K562 (cell line): ENCODE data around the gene OR2AT4. TPM values are rescaled to one million over a fixed set of nuclear protein-coding genes. Genes with fewer than 3 reads are reported as not detected.

Source experiments
- CCNT2 ChIP-seq: IDR thresholded peaks from 2 replicates; pipeline ENCODE4 v1.6.1; 2011; ENCODE audit warnings: borderline replicate concordance, low read depth, mild to moderate bottlenecking, moderate library complexity, mixed read lengths, low read length; ENCODE audit not compliant: insufficient read length; ENCODE audit errors: extremely low read depth
- CXXC5 ChIP-seq: fragments of 250-450 bp; sonication (Bioruptor Pico); IDR thresholded peaks from 2 replicates; pipeline ENCODE4 v1.8.0; 2022; ENCODE audit warnings: inconsistent platforms, mild to moderate bottlenecking, moderate library complexity
- DPF2 ChIP-seq: fragments of 450-650 bp; IDR thresholded peaks from 2 replicates; pipeline ENCODE4 v1.6.1; 2016
- EGR1 ChIP-seq: fragments of 450-650 bp; conservative IDR thresholded peaks from 2 replicates; pipeline ENCODE4 v1.6.1; 2017; ENCODE audit warnings: mild to moderate bottlenecking
- GATA2 ChIP-seq: sonication (generic); formaldehyde crosslinking; IDR thresholded peaks from 2 replicates; pipeline ENCODE4 v1.4.0; 2020; ENCODE audit warnings: mild to moderate bottlenecking, missing genetic modification reagents
- MYNN ChIP-seq, 2 experiments: sonication (generic); formaldehyde crosslinking in 1 of 2; IDR thresholded peaks; 2 replicates each; pipeline versions ENCODE4 v1.5.0 to v1.6.1; 2016 to 2020; ENCODE audit warnings: antibody characterized with exemption in 1 of 2, missing genetic modification reagents in 1 of 2
- NBN ChIP-seq: fragments of 450-650 bp; IDR thresholded peaks from 2 replicates; pipeline ENCODE4 v1.6.1; 2016; ENCODE audit warnings: low read depth, mild to moderate bottlenecking
- NCOA1 ChIP-seq: fragments of 450-650 bp; IDR thresholded peaks from 2 replicates; pipeline ENCODE4 v1.6.1; 2016; ENCODE audit warnings: low read depth
- NR2C2 ChIP-seq, 2 experiments: fragments of 200-800 bp in 1 of 2; sonication (Bioruptor generic) in 1 of 2; sonication (generic) in 1 of 2; formaldehyde crosslinking in 1 of 2; IDR thresholded peaks; 2 replicates each; pipeline versions ENCODE4 v1.6.1 to v1.8.0; 2016 to 2022; ENCODE audit warnings: mild to moderate bottlenecking in 1 of 2, missing compliant biosample characterization in 1 of 2, missing genetic modification characterization in 1 of 2, missing genetic modification reagents in 1 of 2
- NRF1 ChIP-seq, 2 experiments: fragments of 450-650 bp; IDR thresholded peaks in 1 of 2; conservative IDR thresholded peaks in 1 of 2; 2 replicates each; pipeline ENCODE4 v1.6.1; 2014; ENCODE audit warnings: mild to moderate bottlenecking in 2 of 2
- PML ChIP-seq: IDR thresholded peaks from 2 replicates; pipeline ENCODE4 v1.6.1; 2012; ENCODE audit warnings: low read length, inconsistent platforms
- SMARCA4 ChIP-seq: fragments of 450-650 bp; IDR thresholded peaks from 2 replicates; pipeline ENCODE4 v1.6.1; 2016
- SUPT5H ChIP-seq: fragments of 450-650 bp; IDR thresholded peaks from 2 replicates; pipeline ENCODE4 v1.6.1; 2016
- TRIM24 ChIP-seq, 2 experiments: fragments of 450-650 bp; IDR thresholded peaks; 2 replicates each; pipeline ENCODE4 v1.6.1; 2016
- ZBTB7A ChIP-seq: IDR thresholded peaks from 2 replicates; pipeline ENCODE4 v1.6.1; 2011; ENCODE audit warnings: low read depth, mild to moderate bottlenecking, low read length, moderate library complexity, borderline replicate concordance; ENCODE audit not compliant: control insufficient read depth
- ZEB2 ChIP-seq: fragments of 450-650 bp; IDR thresholded peaks from 2 replicates; pipeline ENCODE4 v1.6.1; 2016
- ZNF75A ChIP-seq: fragments of 450-650 bp; formaldehyde crosslinking; IDR thresholded peaks from 2 replicates; pipeline ENCODE4 v1.4.0; 2020; ENCODE audit warnings: mild to moderate bottlenecking
- ZNF79 ChIP-seq: fragments of 250-450 bp; sonication (Bioruptor Pico); IDR thresholded peaks from 2 replicates; pipeline ENCODE4 v1.4.0; 2020; ENCODE audit warnings: low read depth, mild to moderate bottlenecking, moderate library complexity
- polyA plus RNA-seq, 8 experiments: library from polyadenylated mRNA; depleted of rRNA in 4 of 8; stranded (reverse) in 5 of 8; unstranded in 3 of 8; fragments of >200 nt; fragmentation: Nextera tagmentation in 2 of 8; fragmentation: Illumina TruSeq in 1 of 8; extraction: Ambion mirVana in 2 of 8; extraction: Trizol in 1 of 8; gene quantifications; 2 replicates each; pipeline versions ENCODE4 v1.2.1 to v1.2.3, GENCODE V29; 2011 to 2014; ENCODE audit warnings: inconsistent platforms in 1 of 8, missing spikeins in 1 of 8
- total RNA-seq, 7 experiments: library from RNA; depleted of rRNA in 6 of 7; stranded (reverse); fragments of >200 nt in 6 of 7; fragmentation: Illumina TruSeq in 2 of 7; extraction: Trizol in 2 of 7; gene quantifications; 2 replicates each; pipeline versions ENCODE4 v1.2.1 to v1.2.3, GENCODE V29; 2011 to 2021; ENCODE audit warnings: low replicate concordance in 1 of 7
- TF ChIP-seq, protein P1 (sequence below), 2 experiments: fragments of 450-650 bp; conservative IDR thresholded peaks; 2 replicates each; pipeline ENCODE4 v1.6.1; 2017; ENCODE audit warnings: mild to moderate bottlenecking in 2 of 2, moderate library complexity in 2 of 2
- TF ChIP-seq, protein P2 (sequence below): sonication (generic); formaldehyde crosslinking; IDR thresholded peaks from 2 replicates; pipeline ENCODE4 v1.8.0; 2022; ENCODE audit warnings: missing genetic modification reagents, mild to moderate bottlenecking, moderate library complexity, borderline replicate concordance
- TF ChIP-seq, protein P3 (sequence below): fragments of 250-450 bp; sonication (Bioruptor Pico); IDR thresholded peaks from 2 replicates; pipeline ENCODE4 v1.8.0; 2022; ENCODE audit warnings: moderate library complexity, mild to moderate bottlenecking, inconsistent platforms
- TF ChIP-seq, protein P4 (sequence below): fragments of 250-450 bp; sonication (Bioruptor Pico); IDR thresholded peaks from 2 replicates; pipeline ENCODE4 v1.5.0; 2020; ENCODE audit warnings: mild to moderate bottlenecking

The OR2AT4 gene
- total and polyA plus RNA-seq, 9 of the 15 experiments (the other 6 are each of a cell fraction or from before 2014, with no cell fraction given), result 0.86 to 3.1 (median 2.0) TPM

DNA sequence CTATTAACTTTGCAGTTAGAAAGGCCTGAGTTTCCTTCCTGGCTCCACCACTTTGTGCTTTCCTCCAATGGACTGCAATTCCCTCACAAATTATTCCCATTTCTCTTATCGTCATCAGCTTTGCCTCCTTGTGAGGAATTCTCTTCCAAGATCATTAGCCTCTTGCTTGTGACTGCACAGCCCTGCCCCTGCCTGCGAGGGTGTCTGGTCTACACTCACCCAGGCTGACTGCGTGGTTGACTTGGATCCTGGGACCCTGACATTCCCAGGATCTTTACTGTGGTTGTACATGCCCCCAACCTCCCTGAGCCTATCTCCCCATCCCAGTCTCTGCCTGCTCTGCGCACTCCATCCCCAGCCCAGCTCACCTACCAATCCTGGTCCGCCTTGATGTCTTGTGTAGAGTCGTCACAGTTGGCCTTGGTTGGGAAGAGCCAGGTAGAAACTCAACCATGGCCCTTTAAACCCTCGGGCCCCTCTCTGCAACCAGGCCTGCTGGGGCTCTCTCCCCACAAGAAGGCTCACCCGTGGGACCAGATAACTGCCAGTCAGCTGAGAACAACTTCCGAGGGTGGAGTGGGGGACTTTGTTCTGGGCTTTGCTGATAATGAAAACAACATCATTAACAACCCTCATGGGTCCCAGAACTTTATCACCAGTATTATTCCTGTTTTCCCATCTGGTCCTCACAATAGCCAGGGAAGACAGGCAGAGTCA lies at the start of gene OR2AT4 (continued):
- TF ChIP-seq, protein P1, sequence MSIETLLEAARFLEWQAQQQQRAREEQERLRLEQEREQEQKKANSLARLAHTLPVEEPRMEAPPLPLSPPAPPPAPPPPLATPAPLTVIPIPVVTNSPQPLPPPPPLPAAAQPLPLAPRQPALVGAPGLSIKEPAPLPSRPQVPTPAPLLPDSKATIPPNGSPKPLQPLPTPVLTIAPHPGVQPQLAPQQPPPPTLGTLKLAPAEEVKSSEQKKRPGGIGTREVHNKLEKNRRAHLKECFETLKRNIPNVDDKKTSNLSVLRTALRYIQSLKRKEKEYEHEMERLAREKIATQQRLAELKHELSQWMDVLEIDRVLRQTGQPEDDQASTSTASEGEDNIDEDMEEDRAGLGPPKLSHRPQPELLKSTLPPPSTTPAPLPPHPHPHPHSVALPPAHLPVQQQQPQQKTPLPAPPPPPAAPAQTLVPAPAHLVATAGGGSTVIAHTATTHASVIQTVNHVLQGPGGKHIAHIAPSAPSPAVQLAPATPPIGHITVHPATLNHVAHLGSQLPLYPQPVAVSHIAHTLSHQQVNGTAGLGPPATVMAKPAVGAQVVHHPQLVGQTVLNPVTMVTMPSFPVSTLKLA (conservative IDR thresholded peaks at IDR 0.05), result peak; percentile 55 to 68; a peak in 3 of 4 replicates
- TF ChIP-seq ZNF75A, result 0 out of 2 replicates have a peak, but pooled peaks have one; percentile 6
- TF ChIP-seq, protein P2, sequence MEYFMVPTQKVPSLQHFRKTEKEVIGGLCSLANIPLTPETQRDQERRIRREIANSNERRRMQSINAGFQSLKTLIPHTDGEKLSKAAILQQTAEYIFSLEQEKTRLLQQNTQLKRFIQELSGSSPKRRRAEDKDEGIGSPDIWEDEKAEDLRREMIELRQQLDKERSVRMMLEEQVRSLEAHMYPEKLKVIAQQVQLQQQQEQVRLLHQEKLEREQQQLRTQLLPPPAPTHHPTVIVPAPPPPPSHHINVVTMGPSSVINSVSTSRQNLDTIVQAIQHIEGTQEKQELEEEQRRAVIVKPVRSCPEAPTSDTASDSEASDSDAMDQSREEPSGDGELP, result peak; percentile 99
- TF ChIP-seq ZEB2, result 0 out of 2 replicates have a peak, but pooled peaks have one; percentile 20
- peak; percentile 26; the same call in 1 of the 2 replicates for TF ChIP-seq MYNN (IDR thresholded peaks at IDR 0.05)
- no peak for TF ChIP-seq MYNN (CRISPR knock-in tag; IDR thresholded peaks at IDR 0.05)
- peak; percentile 33; the same call in 1 of the 2 replicates for TF ChIP-seq ZBTB7A
- TF ChIP-seq GATA2 (CRISPR knock-in tag), result peak; percentile 73
- TF ChIP-seq NR2C2 (CRISPR knock-in tag; IDR thresholded peaks at IDR 0.05), result no peak
- no peak; the same call in 1 of the 2 replicates for TF ChIP-seq NR2C2 (tag; IDR thresholded peaks at IDR 0.05)
- 0 out of 2 replicates have a peak, but pooled peaks have one; percentile 24 for TF ChIP-seq NBN
- TF ChIP-seq EGR1, result peak; percentile 73
- peak; percentile 43; the same call in 1 of the 2 replicates for TF ChIP-seq SUPT5H
- peak; percentile 82 for TF ChIP-seq SMARCA4
- TF ChIP-seq TRIM24 (IDR thresholded peaks at IDR 0.05), result peak; percentile 65 to 73; a peak in 3 of 4 replicates
- TF ChIP-seq NCOA1, result peak; percentile 22; the same call in 1 of the 2 replicates
- TF ChIP-seq PML, result peak; percentile 72
- TF ChIP-seq NRF1 (conservative IDR thresholded peaks at IDR 0.05 in 1 of 2, IDR thresholded peaks at IDR 0.05 in 1 of 2), result peak; percentile 15 to 48; a peak in 1 of 4 replicates
- peak; percentile 40 for TF ChIP-seq CCNT2
- peak; percentile 63 for TF ChIP-seq CXXC5
- TF ChIP-seq DPF2, result peak; percentile 89
- TF ChIP-seq, protein P3, sequence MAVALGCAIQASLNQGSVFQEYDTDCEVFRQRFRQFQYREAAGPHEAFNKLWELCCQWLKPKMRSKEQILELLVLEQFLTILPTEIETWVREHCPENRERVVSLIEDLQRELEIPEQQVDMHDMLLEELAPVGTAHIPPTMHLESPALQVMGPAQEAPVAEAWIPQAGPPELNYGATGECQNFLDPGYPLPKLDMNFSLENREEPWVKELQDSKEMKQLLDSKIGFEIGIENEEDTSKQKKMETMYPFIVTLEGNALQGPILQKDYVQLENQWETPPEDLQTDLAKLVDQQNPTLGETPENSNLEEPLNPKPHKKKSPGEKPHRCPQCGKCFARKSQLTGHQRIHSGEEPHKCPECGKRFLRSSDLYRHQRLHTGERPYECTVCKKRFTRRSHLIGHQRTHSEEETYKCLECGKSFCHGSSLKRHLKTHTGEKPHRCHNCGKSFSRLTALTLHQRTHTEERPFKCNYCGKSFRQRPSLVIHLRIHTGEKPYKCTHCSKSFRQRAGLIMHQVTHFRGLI, result 0 out of 2 replicates have a peak, but pooled peaks have one; percentile 26
- TF ChIP-seq ZNF79 (CRISPR knock-in tag), result no peak
- TF ChIP-seq, protein P4, sequence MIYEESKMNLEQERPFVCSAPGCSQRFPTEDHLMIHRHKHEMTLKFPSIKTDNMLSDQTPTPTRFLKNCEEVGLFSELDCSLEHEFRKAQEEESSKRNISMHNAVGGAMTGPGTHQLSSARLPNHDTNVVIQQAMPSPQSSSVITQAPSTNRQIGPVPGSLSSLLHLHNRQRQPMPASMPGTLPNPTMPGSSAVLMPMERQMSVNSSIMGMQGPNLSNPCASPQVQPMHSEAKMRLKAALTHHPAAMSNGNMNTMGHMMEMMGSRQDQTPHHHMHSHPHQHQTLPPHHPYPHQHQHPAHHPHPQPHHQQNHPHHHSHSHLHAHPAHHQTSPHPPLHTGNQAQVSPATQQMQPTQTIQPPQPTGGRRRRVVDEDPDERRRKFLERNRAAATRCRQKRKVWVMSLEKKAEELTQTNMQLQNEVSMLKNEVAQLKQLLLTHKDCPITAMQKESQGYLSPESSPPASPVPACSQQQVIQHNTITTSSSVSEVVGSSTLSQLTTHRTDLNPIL (CRISPR knock-in tag), result no peak
